ENCODE results near the gene SORCS2. TPM values are rescaled to one million over a fixed set of nuclear protein-coding genes. Genes with fewer than 3 reads are reported as not detected.

SORCS2 gene
- total and polyA plus RNA-seq, 2 of the 8 experiments (the other 6 are each of a cell fraction or from before 2014, with no cell fraction given) = 0.36 to 1.8 TPM

DNA sequence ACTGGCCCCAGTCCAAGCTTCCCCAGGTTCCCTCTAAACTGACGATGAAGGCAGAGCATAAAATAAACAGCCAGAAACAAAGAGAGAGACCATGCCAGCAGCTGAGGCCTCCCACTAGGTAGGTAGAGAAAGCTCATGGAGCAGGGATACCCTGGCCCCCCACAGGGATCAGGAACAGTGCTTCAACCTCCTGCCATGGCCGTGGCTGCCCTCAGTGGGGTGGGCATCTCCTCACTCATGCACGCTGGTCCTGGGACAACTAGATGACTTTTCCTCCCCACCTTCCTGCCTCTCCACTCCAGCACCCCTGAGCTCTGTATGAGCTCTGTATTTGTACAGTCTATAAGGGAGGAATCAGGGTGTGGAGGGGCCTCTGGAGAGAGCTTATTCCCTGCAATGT is 360.1 kb downstream of the SORCS2 start:
- WGBS, 2 experiments (ENCODE audit: extremely low coverage in 1 of 2, insufficient coverage in 1 of 2, insufficient read length in 1 of 2, insufficient replicate concordance in 2 of 2, low coverage in 1 of 2, low lambda C conversion rate in 2 of 2, missing lambda C conversion rate in 1 of 2) = 79% methylated on average over 3 of the region's 3 CpGs; no CpG with 5 or more reads in 1 of the 2 experiments
- no peak overlapping the region for H4K5ac ChIP-seq (ENCODE audit: insufficient read length, low read depth, low read length)
- CTCF ChIA-PET (ENCODE audit: partially characterized antibody) = interaction anchor here (1.0 to 2.2 kb wide), 3 partner anchors 8 to 153 kb away, joined by 3 to 7 read pairs (median 3); no protein-coding TSS in a partner anchor

More for the DNA sequence above, 360.1 kb downstream of the SORCS2 start:
- no peak for FAIRE-seq
- Histone ChIP-seq H3K79me1 (ENCODE audit: low read depth, low read length) (no peaks in the 10 kb centered on the region), H2BK120ac (replicated peaks; ENCODE audit: low read depth, low read length) (no peak overlapping the region), H3K4me1 (replicated peaks in 1 of 4; ENCODE audit: control insufficient read depth in 3 of 4, insufficient read depth in 4 of 4, low read length in 3 of 4) (no peaks in the 10 kb centered on the region), H2BK5ac (ENCODE audit: low read depth, low read length) (no peak overlapping the region), H2BK20ac (ENCODE audit: low read length) (no peak overlapping the region), H3K36me3 (ENCODE audit: control insufficient read depth in 2 of 4, insufficient read depth in 4 of 4, low read length in 3 of 4) (no peaks in the 10 kb centered on the region), H2BK15ac (ENCODE audit: low read length) (no peak overlapping the region), H3K56ac (replicated peaks; ENCODE audit: insufficient read length, low read depth, low read length) (no peak overlapping the region), H2BK12ac (ENCODE audit: low read depth, low read length) (no peak overlapping the region), H3K27me3 (replicated peaks in 1 of 4; ENCODE audit: control insufficient read depth in 3 of 4, extremely low read depth in 1 of 4, insufficient read depth in 3 of 4, low read length in 3 of 4) (no peaks in the 10 kb centered on the region; a peak in 1 of 7 replicates), H4K91ac (replicated peaks; ENCODE audit: insufficient read length, low read length) (no peak overlapping the region), H4K8ac (ENCODE audit: extremely low read depth, insufficient read depth, low read length) (no peak overlapping the region), H3K14ac (ENCODE audit: insufficient read length) (no peak overlapping the region), H3K23me2 (ENCODE audit: low read depth, low read length) (peaks cover 5% of the 10 kb centered on the region; the same call in 1 of the 2 replicates), H4K20me1 (replicated peaks in 1 of 2; ENCODE audit: control insufficient read depth in 1 of 2, insufficient read depth in 2 of 2, low read length in 2 of 2) (peaks cover 0 to 2% of the 10 kb centered on the region in 2 experiments), H2AK5ac (ENCODE audit: low read depth, low read length) (no peak overlapping the region), H3K4me3 (ENCODE audit: extremely low read depth in 1 of 4, insufficient read depth in 2 of 4, low read depth in 3 of 4, low read length in 4 of 4) (no peak overlapping the region), H3K9me3 (ENCODE audit: insufficient read depth in 2 of 2, low read depth in 1 of 2, low read length in 1 of 2) (peaks cover 23 to 28% of the 10 kb centered on the region in 2 experiments), H3K4ac (replicated peaks; ENCODE audit: insufficient read length, low read depth, low read length) (no peak overlapping the region), H3K27ac (ENCODE audit: low read depth, low read length) (no peak overlapping the region), H3K18ac (ENCODE audit: extremely low read depth, low read length) (no peak overlapping the region), H3K79me2 (ENCODE audit: control insufficient read depth in 1 of 2, insufficient read depth in 2 of 2, low read length in 2 of 2) (no peaks in the 10 kb centered on the region), H3K23ac (ENCODE audit: insufficient read length) (no peak overlapping the region), H3K9ac (replicated peaks in 1 of 4; ENCODE audit: extremely low read depth in 1 of 4, low read depth in 3 of 4, low read length in 3 of 4) (no peak overlapping the region), H3K4me2 (ENCODE audit: insufficient read depth in 1 of 2, low read depth in 2 of 2, low read length in 2 of 2) (no peak overlapping the region), H2AFZ (ENCODE audit: low read length) (no peak overlapping the region)
- no peak for TF ChIP-seq JUN (IDR thresholded peaks at IDR 0.05; ENCODE audit: low read depth, low read length)
- no peak for TF ChIP-seq CHD1 (IDR thresholded peaks at IDR 0.05; ENCODE audit: low read depth, low read length)
- TF ChIP-seq CHD2 (IDR thresholded peaks at IDR 0.05; ENCODE audit: low read length) = no peak
- no peak for TF ChIP-seq ZNF274 (IDR thresholded peaks at IDR 0.05; ENCODE audit: borderline replicate concordance, extremely low read depth, low read length)
- no peak for DNase-seq (ENCODE audit: low read depth in 1 of 2, low spot score in 2 of 2)
- POLR2A ChIA-PET (ENCODE audit: partially characterized antibody) = no interaction called here
